H1 (cell line): ENCODE results near the gene WNK3. TPM values are rescaled to one million over a fixed set of nuclear protein-coding genes. Genes with fewer than 3 reads are reported as not detected.

Source experiments
- CBX8 ChIP-seq: fragments of 300-800, 300-1000 bp; sonication (generic); IDR thresholded peaks from 2 replicates; pipeline ENCODE4 v1.7.1; 2016; ENCODE audit warnings: low read depth, low read length, borderline replicate concordance
- CHD1 ChIP-seq: IDR thresholded peaks from 2 replicates; pipeline ENCODE4 v1.6.1; 2012; ENCODE audit warnings: low read depth, low read length, improper control_type of control experiment
- EGR1 ChIP-seq: IDR thresholded peaks from 2 replicates; pipeline ENCODE4 v1.6.1; 2011; ENCODE audit warnings: low read depth, low read length, borderline replicate concordance
- EP300 ChIP-seq, 2 experiments: IDR thresholded peaks; 1 replicate in 1 of 2; 2 replicates in 1 of 2; pipeline ENCODE4 v1.6.1; 2011 to 2012; ENCODE audit warnings: low read depth in 2 of 2, low read length in 2 of 2, mild to moderate bottlenecking in 2 of 2, borderline replicate concordance in 1 of 2, inconsistent platforms in 1 of 2, moderate library complexity in 1 of 2
- FOSL1 ChIP-seq: IDR thresholded peaks from 2 replicates; pipeline ENCODE4 v1.6.1; 2011; ENCODE audit warnings: mild to moderate bottlenecking, low read depth, low read length, moderate library complexity; ENCODE audit not compliant: insufficient read depth
- GABPA ChIP-seq: IDR thresholded peaks from 2 replicates; pipeline ENCODE4 v1.6.1; 2011; ENCODE audit warnings: mild to moderate bottlenecking, low read length, moderate library complexity, borderline replicate concordance; ENCODE audit not compliant: insufficient read depth
- HDAC2 ChIP-seq, 2 experiments: fragments of 300-600 bp in 1 of 2; sonication (generic) in 1 of 2; IDR thresholded peaks; 2 replicates each; pipeline ENCODE4 v1.6.1; 2011 to 2012; ENCODE audit warnings: low read depth in 2 of 2, low read length in 2 of 2, mild to moderate bottlenecking in 2 of 2, moderate library complexity in 2 of 2, borderline replicate concordance in 1 of 2, inconsistent platforms in 1 of 2
- JUND ChIP-seq: IDR thresholded peaks from 2 replicates; pipeline ENCODE4 v1.6.1; 2011; ENCODE audit warnings: mild to moderate bottlenecking, improper control_type of control experiment, low read length
- KDM4A ChIP-seq: IDR thresholded peaks from one replicate; pipeline ENCODE4 v1.7.1; 2012; ENCODE audit warnings: low read depth, mild to moderate bottlenecking, moderate library complexity, low read length, inconsistent platforms; ENCODE audit not compliant: severe bottlenecking
- MAFK ChIP-seq: IDR thresholded peaks from 2 replicates; pipeline ENCODE4 v1.6.1; 2012; ENCODE audit warnings: low read depth, mild to moderate bottlenecking, improper control_type of control experiment, low read length
- PHF8 ChIP-seq: fragments of 200-600 bp; sonication (generic); conservative IDR thresholded peaks from 2 replicates; pipeline ENCODE4 v1.7.1; 2012; ENCODE audit warnings: low read depth, mild to moderate bottlenecking, inconsistent platforms, low read length, moderate library complexity
- SP1 ChIP-seq: IDR thresholded peaks from 2 replicates; pipeline ENCODE4 v1.6.1; 2011; ENCODE audit warnings: low read depth, low read length
- SP2 ChIP-seq: IDR thresholded peaks from 2 replicates; pipeline ENCODE4 v1.6.1; 2012; ENCODE audit warnings: mild to moderate bottlenecking, low read length, inconsistent platforms
- SRF ChIP-seq: IDR thresholded peaks from 2 replicates; pipeline ENCODE4 v1.6.1; 2011; ENCODE audit warnings: mild to moderate bottlenecking, low read depth, low read length, moderate library complexity
- SUZ12 ChIP-seq: fragments of 200-600 bp; sonication (generic); IDR thresholded peaks from 2 replicates; pipeline ENCODE4 v1.6.1; 2012; ENCODE audit warnings: mild to moderate bottlenecking, inconsistent platforms, low read length, moderate library complexity, mixed read lengths
- TAF1 ChIP-seq: IDR thresholded peaks from 2 replicates; pipeline ENCODE4 v1.6.1; 2011; ENCODE audit warnings: mild to moderate bottlenecking, low read depth, low read length
- TAF7 ChIP-seq: optimal IDR thresholded peaks from 2 replicates; pipeline ENCODE3; 2011; ENCODE audit warnings: low read depth, mild to moderate bottlenecking, inconsistent platforms, low read length, moderate library complexity, borderline replicate concordance
- YY1 ChIP-seq: IDR thresholded peaks from 2 replicates; pipeline ENCODE4 v1.6.1; 2011; ENCODE audit warnings: low read depth, mild to moderate bottlenecking, low read length
- ZNF274 ChIP-seq: IDR thresholded peaks from 2 replicates; pipeline ENCODE4 v1.7.0; 2012; ENCODE audit warnings: low read length, borderline replicate concordance; ENCODE audit errors: extremely low read depth
- polyA plus RNA-seq, 7 experiments: library from polyadenylated mRNA; depleted of rRNA in 3 of 7; stranded (reverse) in 5 of 7; unstranded in 2 of 7; fragments of >200 nt in 5 of 7; fragments of 200-250 nt in 2 of 7; gene quantifications; 1 replicate in 5 of 7; 2 replicates in 1 of 7; 4 replicates in 1 of 7; pipeline versions ENCODE4 v1.2.1 to v1.2.3, GENCODE V29; 2011 to 2013; ENCODE audit warnings: missing spikeins in 2 of 7, mixed read lengths in 2 of 7
- total RNA-seq: library from RNA; stranded (reverse); fragmentation: NEBNext Ultra II Directional; extraction: Animal tissue kit (Norgen Biotek cat#: 25700); gene quantifications from 2 replicates; pipeline ENCODE4 v1.2.1, GENCODE V29; 2021
- TF ChIP-seq, protein P1 (sequence below): IDR thresholded peaks from 2 replicates; pipeline ENCODE4 v1.6.1; 2012; ENCODE audit warnings: low read length, inconsistent platforms
- TF ChIP-seq, protein P2 (sequence below): IDR thresholded peaks from 2 replicates; pipeline ENCODE4 v1.6.1; 2012; ENCODE audit warnings: inconsistent platforms

The WNK3 gene
- total and polyA plus RNA-seq, 2 of the 8 experiments (the other 6 are each of a cell fraction or from before 2014, with no cell fraction given): 5.5 to 37.5 TPM

DNA sequence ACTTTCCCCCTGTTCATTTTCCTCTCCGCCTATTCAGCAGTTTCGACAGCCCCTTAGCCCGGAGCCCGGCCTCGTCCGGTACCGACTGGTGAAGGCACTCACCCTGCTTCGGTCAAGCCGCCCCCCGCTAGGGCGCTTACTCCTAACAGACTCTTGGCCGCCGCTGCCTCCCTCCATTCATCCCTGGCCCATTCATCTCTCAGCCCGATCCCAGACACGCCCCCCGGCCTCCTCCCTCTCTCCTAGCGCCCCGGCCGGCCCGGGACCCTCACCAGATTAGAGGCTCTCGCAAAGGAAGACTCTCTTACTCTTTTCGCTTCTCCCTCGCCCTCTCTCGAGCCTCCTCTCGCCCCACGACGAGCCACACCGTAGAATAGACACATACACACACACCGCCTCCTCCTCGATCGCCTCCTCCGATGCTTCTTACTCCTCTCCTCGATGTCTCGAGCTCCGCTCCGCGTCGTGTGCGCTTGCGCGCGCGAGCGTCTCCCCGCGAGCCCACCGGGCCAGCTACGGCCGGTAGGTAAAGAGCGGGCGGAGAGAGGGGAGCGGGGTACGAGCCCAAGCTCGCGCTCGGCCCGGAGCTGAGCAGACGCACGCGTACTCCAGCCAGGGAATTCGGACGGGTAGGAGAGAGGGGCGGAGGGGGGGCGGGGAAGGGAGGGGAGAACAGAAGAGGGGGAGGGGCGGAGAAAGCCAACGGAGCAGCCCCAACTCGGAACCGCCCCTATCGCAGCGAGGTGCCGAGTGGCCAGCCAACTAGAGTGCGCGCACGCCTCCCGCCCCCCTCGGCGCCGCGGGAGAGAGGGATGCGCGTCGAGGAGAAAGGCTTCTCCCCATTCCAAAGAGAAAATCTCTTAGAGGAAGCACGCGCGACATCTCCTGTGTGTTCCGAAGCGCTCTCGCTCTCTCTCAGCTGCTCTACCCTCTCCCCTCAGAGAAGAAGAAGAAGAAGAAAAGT is at the start of gene WNK3 (continued):
- TF ChIP-seq KDM4A: no peak
- TF ChIP-seq TAF7: peak; percentile 26
- no peak for TF ChIP-seq SRF
- no peak for TF ChIP-seq FOSL1
- no peak for TF ChIP-seq YY1
- TF ChIP-seq CBX8: no peak
- TF ChIP-seq SP1: 0 out of 2 replicates have a peak, but pooled peaks have one; percentile 27
- no peak for TF ChIP-seq JUND
- peak in 1 of 2 experiments; percentile 50; a peak in 1 of 3 replicates for TF ChIP-seq EP300 (IDR thresholded peaks at IDR 0.05; ENCODE audit: borderline replicate concordance in 1 of 2, low read depth in 2 of 2, low read length in 2 of 2)
- TF ChIP-seq PHF8: peak; percentile 8
- no peak for TF ChIP-seq HDAC2 (IDR thresholded peaks at IDR 0.05; ENCODE audit: borderline replicate concordance in 1 of 2, low read depth in 2 of 2, low read length in 2 of 2)
- no peak for TF ChIP-seq GABPA
- TF ChIP-seq ZNF274: no peak
- TF ChIP-seq, protein P1, sequence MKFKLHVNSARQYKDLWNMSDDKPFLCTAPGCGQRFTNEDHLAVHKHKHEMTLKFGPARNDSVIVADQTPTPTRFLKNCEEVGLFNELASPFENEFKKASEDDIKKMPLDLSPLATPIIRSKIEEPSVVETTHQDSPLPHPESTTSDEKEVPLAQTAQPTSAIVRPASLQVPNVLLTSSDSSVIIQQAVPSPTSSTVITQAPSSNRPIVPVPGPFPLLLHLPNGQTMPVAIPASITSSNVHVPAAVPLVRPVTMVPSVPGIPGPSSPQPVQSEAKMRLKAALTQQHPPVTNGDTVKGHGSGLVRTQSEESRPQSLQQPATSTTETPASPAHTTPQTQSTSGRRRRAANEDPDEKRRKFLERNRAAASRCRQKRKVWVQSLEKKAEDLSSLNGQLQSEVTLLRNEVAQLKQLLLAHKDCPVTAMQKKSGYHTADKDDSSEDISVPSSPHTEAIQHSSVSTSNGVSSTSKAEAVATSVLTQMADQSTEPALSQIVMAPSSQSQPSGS: no peak
- no peak for TF ChIP-seq EGR1
- TF ChIP-seq TAF1: peak; percentile 78; the same call in 1 of the 2 replicates
- no peak for TF ChIP-seq SUZ12
- no peak for TF ChIP-seq MAFK
- TF ChIP-seq, protein P2, sequence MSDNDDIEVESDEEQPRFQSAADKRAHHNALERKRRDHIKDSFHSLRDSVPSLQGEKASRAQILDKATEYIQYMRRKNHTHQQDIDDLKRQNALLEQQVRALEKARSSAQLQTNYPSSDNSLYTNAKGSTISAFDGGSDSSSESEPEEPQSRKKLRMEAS: peak; percentile 44; the same call in 1 of the 2 replicates
- TF ChIP-seq CHD1: no peak
- no peak for TF ChIP-seq SP2
